DMS53 (cell line): Measurements from ENCODE around the gene RTN3.
"Not testable (repeated sequence)": the region's sequence is repeated elsewhere in the genome, so short reads cannot be mapped to it uniquely, and the experiment has no call there.

Experiments
- DNase-seq: peaks from one replicate; lab custom pipeline; 2025; lab: John Stamatoyannopoulos, UW

RTN3 gene

GRCh38 chr11:63681321-63682065, at the start of gene RTN3:
RTN3 (plus strand) TSS chr11:63681500; CDS start chr11:63681637, 137 bp downstream.
- peak; percentile 99 for DNase-seq

GRCh38 chr11:63635762-63636465, 45.4 kb upstream of the RTN3 start:
- peak; percentile 70 for DNase-seq

- not testable (repeated sequence) for DNase-seq
Measured at GRCh38 chr11:63638436-63638835, 42.9 kb upstream of the RTN3 start.

- peak; percentile 27 for DNase-seq
Measured at GRCh38 chr11:63639199-63639832, 42.0 kb upstream of the RTN3 start.

- no peak for DNase-seq
Measured at GRCh38 chr11:63641727-63642126, 39.6 kb upstream of the RTN3 start.

- DNase-seq = no peak
Measured at GRCh38 chr11:63643205-63643604, 38.1 kb upstream of the RTN3 start.

GRCh38 chr11:63652671-63653070, 28.6 kb upstream of the RTN3 start:
- DNase-seq = no peak

- no peak for DNase-seq
Measured at GRCh38 chr11:63660972-63661371, 20.3 kb upstream of the RTN3 start.

GRCh38 chr11:63663809-63664208, 17.5 kb upstream of the RTN3 start:
- no peak for DNase-seq

GRCh38 chr11:63666874-63667273, 14.4 kb upstream of the RTN3 start:
- DNase-seq = no peak

- DNase-seq = no peak
Measured at GRCh38 chr11:63667995-63668795, 13.1 kb upstream of the RTN3 start.

- DNase-seq = peak; percentile 25
Measured at GRCh38 chr11:63670096-63670432, 11.2 kb upstream of the RTN3 start.

GRCh38 chr11:63670433-63671321, 10.6 kb upstream of the RTN3 start:
- peak; percentile 81 for DNase-seq

- DNase-seq = peak; percentile 99
Measured at GRCh38 chr11:63671322-63672155, 9.8 kb upstream of the RTN3 start, which contains the start of gene ATL3. ATL3 (minus strand) TSS chr11:63671376; CDS start chr11:63671335, 41 bp downstream.

- DNase-seq = no peak
Measured at GRCh38 chr11:63672156-63672463, 9.2 kb upstream of the RTN3 start.

GRCh38 chr11:63672936-63673539, 8.3 kb upstream of the RTN3 start:
- peak; percentile 29 for DNase-seq

- DNase-seq = no peak
Measured at GRCh38 chr11:63673579-63673978, 7.7 kb upstream of the RTN3 start.

GRCh38 chr11:63680834-63681320, 423 bp upstream of the RTN3 start:
- DNase-seq = no peak
